Panc1 (cell line): Measurements from ENCODE around the gene SLC11A2. TPM values are rescaled to one million over a fixed set of nuclear protein-coding genes. Genes with fewer than 3 reads are reported as not detected.

Experiments used
- ATAC-seq: fragments of 200-7000 bp; cut with Tn5 transposase; 2 replicates; pipeline ENCODE4 v1.9.1; 2020; ENCODE audit warnings: mild to moderate bottlenecking, moderate library complexity
- BruUV-seq: library from RNA; stranded (reverse); fragments of 400-500 nt; replicated peaks from 2 replicates; lab custom pipeline; 2021; lab: Mats Ljungman, UMichigan
- CTCF ChIA-PET: fragments of 300-600 bp; sonication (Branson Sonifier 250); formaldehyde crosslinking; loops from one replicate; lab custom pipeline; 2022; ENCODE audit warnings: antibody characterized with exemption; lab: Charles Lee
- POLR2A ChIA-PET: fragments of 300-600 bp; sonication (Branson Sonifier 250); formaldehyde crosslinking; loops from one replicate; lab custom pipeline; 2022; ENCODE audit warnings: antibody characterized with exemption; lab: Charles Lee
- DNase-seq: peaks from one replicate; pipeline ENCODE4 v3.0.0-alpha.2; 2010; ENCODE audit warnings: low read depth, low spot score
- H3K27ac ChIP-seq: 2 replicates; pipeline ENCODE4 v1.5.1; 2011; ENCODE audit warnings: mild to moderate bottlenecking, low read length, inconsistent platforms
- H3K27me3 ChIP-seq: fragments of 200-500 bp; sonication (Bioruptor generic); 2 replicates; pipeline ENCODE4 v1.6.0; 2014; ENCODE audit warnings: low read length, inconsistent platforms; ENCODE audit not compliant: control insufficient read depth, insufficient read depth
- H3K36me3 ChIP-seq: fragments of 200-500 bp; sonication (Bioruptor generic); 2 replicates; pipeline ENCODE4 v1.5.1; 2014; ENCODE audit warnings: inconsistent platforms, mild to moderate bottlenecking, low read length, moderate library complexity; ENCODE audit not compliant: control insufficient read depth, insufficient read depth
- H3K4me1 ChIP-seq: 2 replicates; pipeline ENCODE4 v1.5.1; 2011; ENCODE audit warnings: inconsistent platforms, mild to moderate bottlenecking, low read length, moderate library complexity; ENCODE audit not compliant: control insufficient read depth, insufficient read depth
- H3K4me3 ChIP-seq, 2 experiments: 2 replicates each; pipeline ENCODE4 v1.5.1; 2011 to 2012; ENCODE audit warnings: low read depth in 2 of 2, low read length in 2 of 2, mild to moderate bottlenecking in 2 of 2, inconsistent platforms in 1 of 2, moderate library complexity in 1 of 2
- H3K9me3 ChIP-seq: fragments of 200-500 bp; sonication (Bioruptor generic); 2 replicates; pipeline ENCODE4 v1.5.1; 2014; ENCODE audit warnings: low read depth, mild to moderate bottlenecking, inconsistent platforms, low read length, moderate library complexity; ENCODE audit not compliant: control insufficient read depth, insufficient read depth
- CTCF ChIP-seq: fragments of 450-650 bp; IDR thresholded peaks from 2 replicates; pipeline ENCODE4 v1.5.1; 2017; ENCODE audit warnings: mild to moderate bottlenecking
- POLR2AphosphoS5 ChIP-seq: IDR thresholded peaks from 2 replicates; pipeline ENCODE4 v1.6.1; 2012; ENCODE audit warnings: mild to moderate bottlenecking, low read depth, low read length, moderate library complexity
- REST ChIP-seq, 2 experiments: IDR thresholded peaks; 2 replicates each; pipeline ENCODE4 v1.6.1; 2011 to 2012; ENCODE audit warnings: low read depth in 2 of 2, control low read depth in 1 of 2, low read length in 1 of 2, mild to moderate bottlenecking in 1 of 2, moderate library complexity in 1 of 2; ENCODE audit not compliant: insufficient read depth in 1 of 2
- SIN3A ChIP-seq: IDR thresholded peaks from 2 replicates; pipeline ENCODE4 v1.6.1; 2012; ENCODE audit warnings: low read depth, mild to moderate bottlenecking, low read length, moderate library complexity, borderline replicate concordance; ENCODE audit not compliant: insufficient read depth
- TCF7L2 ChIP-seq: IDR thresholded peaks from 2 replicates; pipeline ENCODE4 v1.6.1; 2011; ENCODE audit warnings: mild to moderate bottlenecking, low read depth, low read length, inconsistent platforms
- in situ Hi-C: cut with HindIII; loops from 2 replicates; pipeline ENCODE4 v1.10.0; 2016; ENCODE audit warnings: low sequenced_read_pairs, low pct_unique_long_range_greater_than_20kb
- intact Hi-C: fragments of 100-400 bp; cut with micrococcal nuclease; formaldehyde crosslinking; loops from one replicate; pipeline ENCODE4 v1.10.0; 2022; ENCODE audit not compliant: unreplicated experiment
- total RNA-seq: library from RNA; stranded (reverse); gene quantifications from one replicate; pipeline ENCODE4 v1.2.1, GENCODE V29; 2021; ENCODE audit not compliant: unreplicated experiment

SLC11A2 gene
- total RNA-seq, 1 experiment from 2014 or later, result 59.9 TPM

- Histone ChIP-seq H3K27ac (no peak overlapping the region), H3K4me1 (no peaks in the 10 kb centered on the region), H3K4me3 (no peak overlapping the region), H3K36me3 (no peaks in the 10 kb centered on the region), H3K27me3 (no peaks in the 10 kb centered on the region), H3K9me3 (no peaks in the 10 kb centered on the region)
- no TSS peak for BruUV-seq
- no peak for ATAC-seq
- in situ Hi-C loops (no loop called here), intact Hi-C loops (no loop called here)
- no peak for DNase-seq
- ChIA-PET CTCF (no interaction called here), POLR2A (no interaction called here)
- TF ChIP-seq TCF7L2, result no peak
- no peak for TF ChIP-seq POLR2AphosphoS5
- no peak for TF ChIP-seq SIN3A
- TF ChIP-seq CTCF, result no peak
- TF ChIP-seq REST (IDR thresholded peaks at IDR 0.05; ENCODE audit: insufficient read depth in 1 of 2, low read depth in 2 of 2, low read length in 1 of 2), result no peak
Measured at GRCh38 chr12:50947933-50948626, 78.1 kb downstream of the SLC11A2 start.

- POLR2A ChIA-PET, result interaction anchor here (0.5 kb wide), 1 partner anchor 145 kb away, joined by 4 read pairs; no protein-coding TSS in a partner anchor
- H3K4me3 ChIP-seq, result no peak overlapping the region
Measured at GRCh38 chr12:50937653-50938052, 88.5 kb downstream of the SLC11A2 start.

More at GRCh38 chr12:50937653-50938052, 88.5 kb downstream of the SLC11A2 start:
- Histone ChIP-seq H3K9me3 (no peaks in the 10 kb centered on the region), H3K27ac (no peak overlapping the region), H3K27me3 (no peaks in the 10 kb centered on the region), H3K36me3 (no peaks in the 10 kb centered on the region), H3K4me1 (no peaks in the 10 kb centered on the region)
- intact Hi-C loops (no loop called here), in situ Hi-C loops (no loop called here)
- no peak for DNase-seq
- CTCF ChIA-PET, result interaction anchor here (0.6 kb wide), 1 partner anchor 20 kb away, joined by 4 read pairs; no protein-coding TSS in a partner anchor
- ATAC-seq, result no peak
- no TSS peak for BruUV-seq
- no peak for TF ChIP-seq POLR2AphosphoS5
- no peak for TF ChIP-seq TCF7L2
- TF ChIP-seq SIN3A, result no peak
- TF ChIP-seq CTCF, result no peak
- no peak for TF ChIP-seq REST (IDR thresholded peaks at IDR 0.05; ENCODE audit: insufficient read depth in 1 of 2, low read depth in 2 of 2, low read length in 1 of 2)
